SH-SY5Y (cell line): ENCODE data around the gene TMEM121B.

Experiments used
- GATA2 ChIP-seq: IDR thresholded peaks from 2 replicates; pipeline ENCODE4 v1.6.1; 2011; ENCODE audit warnings: mild to moderate bottlenecking, low read depth, low read length
- GATA3 ChIP-seq: IDR thresholded peaks from 2 replicates; pipeline ENCODE4 v1.6.1; 2011; ENCODE audit warnings: low read depth, mild to moderate bottlenecking, low read length, moderate library complexity

DNA sequence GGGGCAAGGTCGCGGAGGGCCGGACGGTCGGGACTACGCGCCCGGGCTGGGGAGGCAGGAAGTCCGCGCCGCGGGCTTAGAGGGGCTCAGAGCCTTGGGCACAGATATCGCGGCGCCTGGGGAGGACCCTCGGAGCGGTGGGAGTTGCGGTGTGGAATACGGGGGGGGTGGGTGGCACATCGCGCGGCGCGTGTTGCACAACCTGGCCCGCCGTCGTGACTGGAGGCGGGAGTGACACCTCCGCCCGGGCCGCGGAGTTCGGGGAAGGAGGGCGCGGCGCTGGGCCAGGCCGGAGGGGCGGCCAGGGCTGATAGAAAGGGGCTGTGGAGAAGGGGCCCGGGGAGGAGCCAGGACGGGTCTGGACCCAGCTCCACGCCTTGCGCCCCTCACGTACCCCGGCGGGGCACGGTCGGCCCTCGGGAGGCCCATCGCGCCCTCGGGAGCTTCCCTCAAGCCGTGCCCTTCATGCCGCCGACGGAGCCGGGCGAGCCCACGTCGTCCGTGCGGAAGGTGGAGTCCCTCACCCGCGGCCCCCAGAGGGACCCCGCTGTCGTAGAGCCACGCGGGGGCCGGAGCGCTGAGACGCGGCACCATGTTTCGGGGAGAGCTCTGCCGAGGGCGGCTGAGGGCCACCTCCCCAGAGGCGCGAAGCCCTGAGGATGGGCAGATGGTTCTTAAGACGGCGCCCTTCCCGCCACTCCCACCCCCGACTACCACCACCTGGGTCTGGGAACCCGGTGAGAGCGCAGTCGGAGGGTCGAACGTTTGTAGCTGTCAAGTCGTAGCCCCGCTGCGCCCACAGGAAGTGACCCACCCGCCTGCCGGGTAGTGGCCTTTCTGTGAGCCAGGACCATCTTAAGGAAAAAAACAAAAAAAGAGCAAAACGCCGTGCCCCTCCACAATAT, 35.6 kb downstream of the TMEM121B start:
- no peak for TF ChIP-seq GATA2
- TF ChIP-seq GATA3: no peak
